Endothelial cell of umbilical vein (primary cell): ENCODE measurements around the gene DNAI2. TPM values are rescaled to one million over a fixed set of nuclear protein-coding genes. Genes with fewer than 3 reads are reported as not detected.

Experiments
- BruUV-seq: library from RNA; stranded (reverse); fragments of 400-500 nt; replicated peaks from 2 replicates; lab custom pipeline; 2021; lab: Mats Ljungman, UMichigan
- CTCF ChIA-PET: fragments of 300-600, 350-600 bp; sonication (Branson Sonifier 250); formaldehyde crosslinking; loops from one replicate; lab custom pipeline; 2021; ENCODE audit warnings: antibody characterized with exemption, inconsistent platforms; lab: Charles Lee
- POLR2A ChIA-PET: fragments of 300-600, 350-600 bp; sonication (Branson Sonifier 250); formaldehyde crosslinking; loops from one replicate; lab custom pipeline; 2021; ENCODE audit warnings: antibody characterized with exemption, inconsistent platforms; lab: Charles Lee
- DNase-seq: peaks from one replicate; pipeline ENCODE4 v3.0.0-alpha.2; 2011; ENCODE audit warnings: low read depth, low spot score
- FAIRE-seq: peaks from 2 replicates; lab custom pipeline; 2011; peaks lifted over from hg19 to GRCh38; lab: Jason Lieb, UNC
- H2AFZ ChIP-seq: 2 replicates; pipeline ENCODE4 v1.6.0; 2012; ENCODE audit warnings: low read depth, low read length, control low read depth, inconsistent platforms
- H3K27ac ChIP-seq: 2 replicates; pipeline ENCODE4 v1.5.1; 2011; ENCODE audit warnings: low read depth, mild to moderate bottlenecking, control low read depth, low read length, moderate library complexity; ENCODE audit not compliant: insufficient read depth
- H3K27me3 ChIP-seq, 2 experiments: 2 replicates each; pipeline versions ENCODE4 v1.6.0 to v1.6.1; 2011; ENCODE audit warnings: low read length in 2 of 2, mixed read lengths in 1 of 2; ENCODE audit not compliant: control insufficient read depth in 2 of 2, insufficient read depth in 2 of 2
- H3K36me3 ChIP-seq, 2 experiments: 2 replicates in 1 of 2; 3 replicates in 1 of 2; pipeline ENCODE4 v1.5.1; 2011; ENCODE audit warnings: low read length in 2 of 2, mild to moderate bottlenecking in 1 of 2, moderate library complexity in 1 of 2; ENCODE audit not compliant: control insufficient read depth in 2 of 2, insufficient read depth in 2 of 2; ENCODE audit errors: extremely low read depth in 1 of 2
- H3K4me1 ChIP-seq: 3 replicates; pipeline ENCODE4 v1.5.1; 2011; ENCODE audit warnings: mild to moderate bottlenecking, low read length; ENCODE audit not compliant: control insufficient read depth, insufficient read depth; ENCODE audit errors: extremely low read depth
- H3K4me2 ChIP-seq: 2 replicates; pipeline ENCODE4 v1.6.1; 2011; ENCODE audit warnings: low read length, control low read depth, mixed read lengths; ENCODE audit not compliant: insufficient read depth
- H3K4me3 ChIP-seq, 3 experiments: fragments of 200-600 bp in 1 of 3; sonication (generic), shearing (Covaris generic) in 1 of 3; replicated peaks in 1 of 3; 2 replicates each; pipeline ENCODE4 v1.5.1; 2011 to 2016; ENCODE audit warnings: control low read depth in 3 of 3, low read length in 3 of 3, mild to moderate bottlenecking in 2 of 3, inconsistent platforms in 1 of 3, low read depth in 1 of 3, moderate library complexity in 1 of 3; ENCODE audit not compliant: insufficient read depth in 1 of 3
- H3K79me2 ChIP-seq: 2 replicates; pipeline ENCODE4 v1.6.0; 2012; ENCODE audit warnings: low read length, inconsistent platforms; ENCODE audit not compliant: control insufficient read depth, insufficient read depth
- H3K9ac ChIP-seq: replicated peaks from 2 replicates; pipeline ENCODE3; 2011; ENCODE audit warnings: low read length, control low read depth; ENCODE audit not compliant: insufficient read depth; ENCODE audit errors: extremely low read depth
- H3K9me1 ChIP-seq: replicated peaks from 3 replicates; pipeline ENCODE4 v1.6.0; 2011; ENCODE audit warnings: mild to moderate bottlenecking, low read length; ENCODE audit not compliant: control insufficient read depth, insufficient read depth; ENCODE audit errors: extremely low read depth
- H3K9me3 ChIP-seq: replicated peaks from 2 replicates; pipeline ENCODE4 v1.5.1; 2012; ENCODE audit warnings: low read length, inconsistent platforms; ENCODE audit not compliant: control insufficient read depth, insufficient read depth
- H4K20me1 ChIP-seq: replicated peaks from 2 replicates; pipeline ENCODE3; 2011; ENCODE audit warnings: mild to moderate bottlenecking, low read length; ENCODE audit not compliant: control insufficient read depth, insufficient read depth; ENCODE audit errors: extremely low read depth
- EZH2 ChIP-seq: IDR thresholded peaks from 2 replicates; pipeline ENCODE4 v1.6.1; 2012; ENCODE audit warnings: borderline replicate concordance, low read depth, mild to moderate bottlenecking, moderate library complexity, low read length, inconsistent platforms; ENCODE audit not compliant: severe bottlenecking
- FOS ChIP-seq: IDR thresholded peaks from 2 replicates; pipeline ENCODE4 v1.6.1; 2011; ENCODE audit warnings: mild to moderate bottlenecking, low read length, moderate library complexity, borderline replicate concordance; ENCODE audit not compliant: insufficient read depth
- JUN ChIP-seq: IDR thresholded peaks from 2 replicates; pipeline ENCODE4 v1.6.1; 2011; ENCODE audit warnings: borderline replicate concordance, low read depth; ENCODE audit not compliant: insufficient read length, insufficient read depth
- MYC ChIP-seq: IDR thresholded peaks from one replicate; pipeline ENCODE4 v1.6.1; 2011; ENCODE audit warnings: mild to moderate bottlenecking, low read depth, low read length
- POLR2A ChIP-seq: IDR thresholded peaks from 2 replicates; pipeline ENCODE4 v1.6.1; 2012; ENCODE audit warnings: low read depth, mild to moderate bottlenecking, control low read depth, low read length
- POLR2AphosphoS5 ChIP-seq: IDR thresholded peaks from 2 replicates; pipeline ENCODE4 v1.6.1; 2012; ENCODE audit warnings: low read depth, mild to moderate bottlenecking, control low read depth, low read length, moderate library complexity; ENCODE audit not compliant: insufficient read depth
- dilution Hi-C: fragments of 300-500 bp; cut with MboI; formaldehyde crosslinking; loops from one replicate; pipeline ENCODE4 v1.15.0; 2019; ENCODE audit warnings: low sequenced_read_pairs; ENCODE audit not compliant: extremely low pct_ligation_motif_present
- intact Hi-C: fragments of 100-400 bp; cut with micrococcal nuclease; formaldehyde crosslinking; loops from one replicate; pipeline ENCODE4 v1.10.0; 2022
- polyA plus RNA-seq, 4 experiments: library from polyadenylated mRNA; depleted of rRNA in 3 of 4; stranded (reverse) in 3 of 4; unstranded in 1 of 4; fragments of >200 nt; gene quantifications; 2 replicates each; pipeline versions ENCODE4 v1.2.1 to v1.2.3, GENCODE V29; 2011 to 2012; ENCODE audit warnings: missing spikeins in 1 of 4
- total RNA-seq: library from RNA; stranded (reverse); gene quantifications from 2 replicates; pipeline ENCODE4 v1.2.3, GENCODE V29; 2021
- TF ChIP-seq, protein P1 (sequence below), 2 donors: IDR thresholded peaks; 1 replicate in 1 of 2; 2 replicates in 1 of 2; pipeline ENCODE4 v1.5.1; 2011; ENCODE audit warnings: low read length in 2 of 2, mild to moderate bottlenecking in 2 of 2, moderate library complexity in 2 of 2, control low read depth in 1 of 2, inconsistent platforms in 1 of 2, low read depth in 1 of 2; ENCODE audit not compliant: insufficient read depth in 1 of 2; ENCODE audit errors: extremely low read depth in 1 of 2
- TF ChIP-seq, protein P2 (sequence below): IDR thresholded peaks from 2 replicates; pipeline ENCODE4 v1.6.1; 2011; ENCODE audit not compliant: insufficient read depth, insufficient read length

The DNAI2 gene
- total and polyA plus RNA-seq, 2 donors (not counting 3 experiments of a cell fraction or from before 2014, with no cell fraction given): not detected

DNA sequence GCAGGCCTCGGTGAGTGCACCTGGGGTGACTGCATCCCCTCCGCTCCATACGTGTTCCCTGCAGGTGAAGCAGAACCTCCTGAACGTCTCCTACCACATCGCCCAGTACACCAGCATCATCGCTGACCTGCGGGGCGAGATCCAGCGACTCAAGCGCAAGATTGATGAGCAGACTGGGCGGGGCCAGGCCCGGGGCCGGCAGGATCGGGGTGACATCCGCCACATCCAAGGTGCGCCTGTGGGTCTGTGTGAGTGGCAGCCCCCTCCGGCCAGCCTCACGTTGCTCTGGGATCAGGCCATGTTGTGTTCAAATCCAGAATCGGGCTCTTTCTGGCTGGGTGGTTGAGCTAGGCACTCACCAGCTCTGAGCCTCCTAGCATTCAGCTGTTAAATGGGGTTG is 75.1 kb downstream of the DNAI2 start:
- Histone ChIP-seq H3K27ac (no peak overlapping the region), H2AFZ (no peak overlapping the region), H3K9me1 (no peaks in the 10 kb centered on the region), H3K27me3 (peaks cover 0 to 8% of the 10 kb centered on the region in 2 experiments), H3K4me1 (peaks cover 10% of the 10 kb centered on the region), H3K79me2 (no peaks in the 10 kb centered on the region), H4K20me1 (no peaks in the 10 kb centered on the region), H3K4me2 (no peak overlapping the region), H3K4me3 (no peak overlapping the region), H3K36me3 (no peaks in the 10 kb centered on the region), H3K9ac (no peak overlapping the region), H3K9me3 (no peaks in the 10 kb centered on the region)
- ChIA-PET POLR2A (no interaction called here), CTCF (interaction anchor here (1.1 kb wide), 1 partner anchor 19 kb away, joined by 5 read pairs; no protein-coding TSS in a partner anchor)
- BruUV-seq: no TSS peak
- dilution Hi-C loops (no loop called here), intact Hi-C loops (no loop called here)
- DNase-seq (no peak), FAIRE-seq (no peak)
- TF ChIP-seq, protein P1, sequence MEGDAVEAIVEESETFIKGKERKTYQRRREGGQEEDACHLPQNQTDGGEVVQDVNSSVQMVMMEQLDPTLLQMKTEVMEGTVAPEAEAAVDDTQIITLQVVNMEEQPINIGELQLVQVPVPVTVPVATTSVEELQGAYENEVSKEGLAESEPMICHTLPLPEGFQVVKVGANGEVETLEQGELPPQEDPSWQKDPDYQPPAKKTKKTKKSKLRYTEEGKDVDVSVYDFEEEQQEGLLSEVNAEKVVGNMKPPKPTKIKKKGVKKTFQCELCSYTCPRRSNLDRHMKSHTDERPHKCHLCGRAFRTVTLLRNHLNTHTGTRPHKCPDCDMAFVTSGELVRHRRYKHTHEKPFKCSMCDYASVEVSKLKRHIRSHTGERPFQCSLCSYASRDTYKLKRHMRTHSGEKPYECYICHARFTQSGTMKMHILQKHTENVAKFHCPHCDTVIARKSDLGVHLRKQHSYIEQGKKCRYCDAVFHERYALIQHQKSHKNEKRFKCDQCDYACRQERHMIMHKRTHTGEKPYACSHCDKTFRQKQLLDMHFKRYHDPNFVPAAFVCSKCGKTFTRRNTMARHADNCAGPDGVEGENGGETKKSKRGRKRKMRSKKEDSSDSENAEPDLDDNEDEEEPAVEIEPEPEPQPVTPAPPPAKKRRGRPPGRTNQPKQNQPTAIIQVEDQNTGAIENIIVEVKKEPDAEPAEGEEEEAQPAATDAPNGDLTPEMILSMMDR (IDR thresholded peaks at IDR 0.05; ENCODE audit: extremely low read depth in 1 of 2, insufficient read depth in 1 of 2, low read depth in 1 of 2, low read length in 2 of 2): no peak
- no peak for TF ChIP-seq POLR2AphosphoS5
- no peak for TF ChIP-seq EZH2
- TF ChIP-seq MYC: no peak
- TF ChIP-seq, protein P2, sequence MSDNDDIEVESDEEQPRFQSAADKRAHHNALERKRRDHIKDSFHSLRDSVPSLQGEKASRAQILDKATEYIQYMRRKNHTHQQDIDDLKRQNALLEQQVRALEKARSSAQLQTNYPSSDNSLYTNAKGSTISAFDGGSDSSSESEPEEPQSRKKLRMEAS: no peak
- no peak for TF ChIP-seq JUN
- TF ChIP-seq POLR2A: no peak
- TF ChIP-seq FOS: no peak
